ENCODE measurements around the gene NELL1.

DNA sequence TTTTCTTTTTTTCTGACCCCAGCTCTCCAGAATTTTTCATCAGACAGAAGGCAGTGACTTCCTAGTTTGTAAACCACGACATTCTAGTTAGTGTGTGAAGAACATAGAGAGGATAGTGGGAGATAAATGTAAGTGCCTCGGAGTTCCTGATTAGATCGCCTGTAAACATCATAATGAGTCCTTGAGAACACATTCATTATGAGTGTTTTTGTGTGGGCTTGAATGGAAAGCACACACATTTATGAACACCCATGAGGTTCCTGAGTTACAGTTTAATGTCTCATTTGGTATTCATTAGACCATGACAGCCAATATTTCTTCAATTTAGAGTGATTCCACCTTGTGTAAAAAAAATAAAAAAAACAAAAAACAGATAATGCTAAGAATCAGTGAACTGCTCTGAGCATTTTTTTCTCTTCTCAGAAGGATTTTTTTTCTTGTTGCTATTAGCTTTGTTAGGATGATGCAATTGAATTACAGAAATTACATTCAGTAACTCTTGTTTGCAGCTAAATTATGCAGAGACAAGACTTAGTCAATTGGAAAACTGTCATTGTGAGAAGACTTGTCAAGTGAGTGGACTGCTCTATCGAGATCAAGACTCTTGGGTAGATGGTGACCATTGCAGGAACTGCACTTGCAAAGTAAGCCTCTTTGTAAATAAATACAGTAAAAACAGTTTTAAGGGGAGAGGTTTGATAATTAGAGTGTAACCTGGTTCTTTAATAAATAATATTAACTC is 257.6 kb downstream of the NELL1 start:
- TF ChIP-seq, protein P1, sequence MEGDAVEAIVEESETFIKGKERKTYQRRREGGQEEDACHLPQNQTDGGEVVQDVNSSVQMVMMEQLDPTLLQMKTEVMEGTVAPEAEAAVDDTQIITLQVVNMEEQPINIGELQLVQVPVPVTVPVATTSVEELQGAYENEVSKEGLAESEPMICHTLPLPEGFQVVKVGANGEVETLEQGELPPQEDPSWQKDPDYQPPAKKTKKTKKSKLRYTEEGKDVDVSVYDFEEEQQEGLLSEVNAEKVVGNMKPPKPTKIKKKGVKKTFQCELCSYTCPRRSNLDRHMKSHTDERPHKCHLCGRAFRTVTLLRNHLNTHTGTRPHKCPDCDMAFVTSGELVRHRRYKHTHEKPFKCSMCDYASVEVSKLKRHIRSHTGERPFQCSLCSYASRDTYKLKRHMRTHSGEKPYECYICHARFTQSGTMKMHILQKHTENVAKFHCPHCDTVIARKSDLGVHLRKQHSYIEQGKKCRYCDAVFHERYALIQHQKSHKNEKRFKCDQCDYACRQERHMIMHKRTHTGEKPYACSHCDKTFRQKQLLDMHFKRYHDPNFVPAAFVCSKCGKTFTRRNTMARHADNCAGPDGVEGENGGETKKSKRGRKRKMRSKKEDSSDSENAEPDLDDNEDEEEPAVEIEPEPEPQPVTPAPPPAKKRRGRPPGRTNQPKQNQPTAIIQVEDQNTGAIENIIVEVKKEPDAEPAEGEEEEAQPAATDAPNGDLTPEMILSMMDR (IDR thresholded peaks at IDR 0.05 in 8 of 11, conservative IDR thresholded peaks at IDR 0.05 in 3 of 11) = no peak
- TF ChIP-seq POLR2AphosphoS5 (IDR thresholded peaks at IDR 0.05) = no peak
- no peak for TF ChIP-seq POLR2A (IDR thresholded peaks at IDR 0.05)

All from spleen (tissue), 7 donors.